HG02571 (cell line): Measurements from ENCODE around the gene PRSS33.

Experiments
- ATAC-seq: cut with Tn5 transposase; IDR thresholded peaks from one replicate; pipeline ENCODE4 v1.9.1; 2021; ENCODE audit warnings: mild to moderate bottlenecking, moderate library complexity; ENCODE audit not compliant: unreplicated experiment

Gene PRSS33

DNA sequence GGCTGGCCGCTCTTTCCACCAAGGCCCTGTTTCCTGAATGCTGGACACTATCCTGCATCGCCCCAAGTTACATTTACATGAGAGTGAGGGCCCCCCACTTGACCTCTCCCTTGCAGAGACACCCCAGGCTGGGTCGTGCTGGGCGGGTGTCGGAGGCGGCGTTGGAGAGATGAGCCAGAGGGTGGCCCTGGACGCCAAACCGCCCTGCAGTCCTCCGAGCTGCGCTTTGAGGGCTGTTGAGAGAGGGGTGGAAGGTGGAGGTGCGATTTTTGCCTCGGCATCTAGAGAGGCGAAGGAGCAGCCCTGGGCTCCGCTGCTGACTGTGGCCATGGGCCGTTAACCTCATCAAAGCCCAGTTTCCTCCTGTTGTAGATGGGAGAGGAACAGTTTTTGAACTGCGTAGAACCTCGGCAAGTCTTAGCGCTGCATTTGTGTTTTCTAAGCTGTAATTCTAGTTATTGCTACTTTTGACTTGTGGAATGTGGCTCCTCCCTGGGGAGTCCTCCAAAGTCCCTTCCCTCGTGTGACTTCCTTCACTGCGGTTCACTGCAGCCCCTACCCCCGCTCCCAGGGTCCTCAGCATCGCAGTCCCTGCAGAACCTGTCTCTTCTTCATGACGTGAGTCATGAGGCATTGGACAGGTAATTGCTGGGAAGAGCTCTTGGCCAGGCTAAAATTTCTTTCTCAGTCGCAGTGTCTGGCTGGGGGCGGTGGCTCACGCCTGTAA, 9.3 kb downstream of the PRSS33 start:
- no peak for ATAC-seq

DNA sequence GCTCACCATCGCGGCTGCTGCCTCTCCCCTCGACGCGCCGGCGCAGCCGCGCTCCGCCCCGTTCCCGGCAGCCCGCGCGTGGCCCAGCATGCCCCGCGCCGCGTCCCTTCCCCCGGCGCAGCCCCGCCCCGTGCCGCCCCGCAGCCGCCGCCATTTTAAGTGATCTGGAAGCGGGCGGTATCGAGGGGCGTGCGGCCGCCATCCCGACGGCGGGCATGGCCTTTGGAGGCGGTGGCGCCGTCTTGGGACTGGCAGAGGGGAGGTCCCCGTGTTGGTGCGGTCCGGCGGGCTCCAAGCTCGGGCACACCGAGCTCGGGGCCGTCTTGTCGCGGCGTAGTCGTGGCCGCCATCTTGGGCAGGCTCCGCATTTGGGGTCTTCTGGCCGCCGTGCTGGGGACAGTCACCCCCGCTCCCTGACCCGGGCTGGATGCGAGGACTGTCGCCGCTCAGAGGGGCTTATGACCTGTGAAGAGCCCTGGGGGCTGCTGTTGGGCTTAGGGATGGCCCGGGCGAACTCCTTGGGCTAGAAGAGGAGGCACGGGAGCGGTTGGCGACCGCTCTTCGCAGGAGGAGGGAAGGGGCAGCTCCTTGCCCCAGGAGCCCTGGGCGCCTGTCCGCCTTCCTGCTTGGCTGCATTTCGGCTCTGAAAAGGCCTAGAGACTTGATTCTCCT, 10.0 kb downstream of the PRSS33 start, which contains the start of gene ELOB:
TSS of gene ELOB (minus strand) at position 50 of the 672 bp plus-strand sequence. CDS start at position 9, 41 bp downstream.
- peak; percentile 82 for ATAC-seq

DNA sequence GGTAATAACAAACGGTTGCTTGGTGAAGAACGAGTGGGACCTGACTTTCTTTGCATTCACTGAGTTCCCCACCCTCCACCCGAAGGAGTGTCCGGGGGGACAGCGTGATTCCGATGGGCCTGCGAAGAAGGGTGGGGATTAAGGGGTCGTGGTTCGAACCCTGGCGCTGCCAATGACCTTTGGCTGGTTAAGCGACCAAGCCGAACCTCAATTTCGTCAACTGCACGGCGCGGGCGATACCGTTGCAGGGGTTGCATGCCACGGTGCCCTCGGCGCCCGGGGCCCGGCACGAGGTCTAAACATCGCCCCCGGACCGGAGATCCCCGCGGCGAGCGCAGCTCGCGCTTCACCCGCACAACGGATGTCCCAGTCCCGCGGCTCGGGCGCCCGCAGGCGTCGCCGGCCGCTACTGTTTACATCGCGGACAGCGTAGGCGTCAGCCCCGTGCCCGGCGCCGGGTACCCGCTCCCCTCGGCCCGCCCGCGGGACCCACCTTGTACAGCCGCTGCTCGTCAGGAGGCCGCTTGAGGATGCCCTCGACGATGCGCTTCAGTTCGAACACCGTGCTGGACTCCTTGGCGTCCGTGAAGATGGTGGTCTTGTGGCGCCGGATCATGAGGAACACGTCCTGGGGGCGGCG, 10.7 kb downstream of the PRSS33 start:
- ATAC-seq, result peak; percentile 16

DNA sequence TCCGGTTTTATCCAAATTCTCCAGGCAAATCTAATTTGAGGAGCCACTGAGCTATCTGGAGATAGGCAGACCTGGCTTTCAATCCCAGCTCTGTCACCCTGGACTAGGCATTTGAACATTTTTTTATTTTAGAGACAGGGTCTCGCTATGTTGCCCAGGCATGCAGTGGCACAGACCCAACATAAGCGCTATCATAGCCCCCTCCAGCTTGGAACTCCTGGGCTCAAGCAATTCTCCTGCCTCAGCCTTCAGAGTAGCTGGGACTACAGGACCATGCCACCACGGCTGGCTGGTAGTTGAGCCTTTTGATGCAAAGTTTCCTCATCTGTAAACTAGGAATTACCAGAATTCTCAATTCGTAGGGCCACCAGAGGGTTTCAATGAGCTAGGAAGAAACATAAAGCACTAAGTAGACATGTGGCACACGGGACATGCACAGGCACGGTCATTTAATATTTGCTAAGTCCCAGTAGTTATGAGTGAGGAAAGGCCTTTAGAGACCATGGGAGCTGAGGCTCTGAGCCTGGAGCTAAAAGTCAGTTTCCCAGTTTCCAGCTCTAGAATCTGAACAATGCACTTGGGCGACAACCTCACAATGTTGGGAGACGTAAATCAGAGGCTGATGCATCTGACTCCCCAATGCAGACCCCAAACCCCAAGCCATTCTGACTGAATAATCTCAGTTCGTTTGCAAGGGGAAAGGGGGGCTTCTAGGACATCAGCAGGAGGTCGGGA, 11.4 kb downstream of the PRSS33 start:
- ATAC-seq, result no peak

DNA sequence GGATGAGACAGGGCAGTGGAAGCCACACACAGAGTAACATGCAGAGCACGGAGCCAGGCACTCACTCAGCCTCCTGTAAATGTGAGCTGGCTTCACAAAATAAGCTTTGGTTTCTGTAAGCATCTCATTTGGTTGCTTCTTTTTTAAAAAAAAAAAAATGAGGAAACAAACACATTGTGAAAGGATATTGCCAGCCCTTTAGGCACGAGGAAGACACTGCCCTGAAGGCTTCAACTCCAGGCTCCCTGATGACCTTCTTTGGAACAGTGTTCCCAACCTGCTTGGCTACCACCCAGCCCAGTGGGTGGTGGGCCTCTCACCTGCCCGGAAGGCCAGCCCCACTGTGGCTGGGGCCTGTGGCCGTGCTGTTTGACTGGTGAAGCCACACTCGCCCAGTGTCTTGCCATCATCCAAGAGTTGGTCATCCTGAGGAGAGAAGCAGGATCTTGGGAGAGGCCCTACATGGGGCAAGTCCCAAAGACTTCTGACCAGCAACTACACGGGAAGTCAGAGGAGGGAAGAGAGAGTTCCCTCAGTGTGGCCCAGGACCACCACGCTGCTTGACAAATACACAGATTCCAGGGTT, 12.1 kb downstream of the PRSS33 start:
- ATAC-seq, result no peak

DNA sequence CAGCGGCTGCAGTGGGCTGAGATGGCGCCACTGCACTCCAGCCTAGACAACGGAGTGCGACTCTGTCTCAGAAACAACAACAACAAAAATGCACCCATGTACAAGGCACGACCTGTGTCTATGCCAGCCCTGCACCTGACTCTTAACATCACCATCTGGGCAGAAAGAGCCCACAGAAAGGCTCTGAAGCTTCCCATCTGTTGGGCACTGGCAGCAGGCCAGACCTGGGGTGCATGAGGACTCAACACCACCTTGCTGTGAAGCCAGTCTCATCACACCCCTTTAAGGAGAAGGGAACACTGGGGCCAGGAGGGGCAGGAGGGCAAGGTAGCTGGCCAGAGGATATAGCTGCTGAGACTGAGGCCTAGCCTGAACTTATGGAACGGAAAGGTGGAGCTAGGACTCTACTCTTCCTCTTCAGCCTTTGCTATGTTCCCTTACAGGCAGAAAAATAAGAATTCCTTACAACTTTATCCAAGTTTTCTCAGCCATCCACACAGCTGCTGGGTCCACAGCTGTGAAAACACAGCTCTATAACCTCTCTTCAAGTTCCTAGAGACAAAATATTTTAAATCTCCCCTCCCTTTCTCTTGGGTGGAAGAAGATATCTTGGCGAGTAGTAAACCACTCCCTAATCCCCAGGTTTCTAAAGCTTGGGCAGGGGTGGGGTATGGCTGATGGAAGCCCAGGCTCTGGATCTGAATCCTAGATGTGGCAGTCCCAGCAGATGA, 13.0 kb downstream of the PRSS33 start:
- ATAC-seq, result no peak

DNA sequence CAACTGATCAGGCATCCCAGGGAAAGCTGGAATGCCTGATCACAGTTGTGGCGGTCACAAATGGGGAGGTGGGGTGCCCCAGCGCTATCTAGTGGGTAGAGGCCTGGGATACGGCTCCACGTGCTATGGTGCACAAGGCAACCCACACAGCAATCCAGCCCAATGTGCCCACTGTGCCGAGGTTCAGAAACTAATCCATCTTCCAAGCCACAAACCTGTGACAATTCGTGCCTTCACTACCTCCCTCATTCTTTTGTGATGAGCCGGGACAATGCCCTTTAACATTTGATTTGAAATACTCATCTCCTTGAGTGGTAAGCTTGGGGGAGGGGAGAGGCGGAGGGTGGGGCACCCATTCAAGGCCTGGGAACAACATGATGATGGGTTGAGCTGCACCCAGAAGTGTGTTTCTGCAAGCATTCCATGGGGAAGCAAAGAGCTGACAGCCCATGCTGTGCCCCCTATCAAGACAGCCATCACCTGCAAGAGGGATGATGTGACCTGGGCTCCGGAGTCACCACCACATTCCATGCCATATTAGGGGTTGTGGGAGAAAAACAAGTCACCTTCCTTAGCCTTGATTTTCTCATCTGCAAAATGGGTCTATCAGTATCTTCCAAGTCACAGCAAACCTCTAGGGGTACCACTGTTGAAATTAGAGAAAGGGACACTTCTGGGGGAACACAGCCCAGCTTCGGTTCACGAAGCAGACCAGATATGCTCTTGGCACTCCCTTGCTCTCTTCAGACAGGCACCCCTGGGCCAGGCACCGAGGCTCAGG, 14.0 kb downstream of the PRSS33 start:
- ATAC-seq, result no peak

DNA sequence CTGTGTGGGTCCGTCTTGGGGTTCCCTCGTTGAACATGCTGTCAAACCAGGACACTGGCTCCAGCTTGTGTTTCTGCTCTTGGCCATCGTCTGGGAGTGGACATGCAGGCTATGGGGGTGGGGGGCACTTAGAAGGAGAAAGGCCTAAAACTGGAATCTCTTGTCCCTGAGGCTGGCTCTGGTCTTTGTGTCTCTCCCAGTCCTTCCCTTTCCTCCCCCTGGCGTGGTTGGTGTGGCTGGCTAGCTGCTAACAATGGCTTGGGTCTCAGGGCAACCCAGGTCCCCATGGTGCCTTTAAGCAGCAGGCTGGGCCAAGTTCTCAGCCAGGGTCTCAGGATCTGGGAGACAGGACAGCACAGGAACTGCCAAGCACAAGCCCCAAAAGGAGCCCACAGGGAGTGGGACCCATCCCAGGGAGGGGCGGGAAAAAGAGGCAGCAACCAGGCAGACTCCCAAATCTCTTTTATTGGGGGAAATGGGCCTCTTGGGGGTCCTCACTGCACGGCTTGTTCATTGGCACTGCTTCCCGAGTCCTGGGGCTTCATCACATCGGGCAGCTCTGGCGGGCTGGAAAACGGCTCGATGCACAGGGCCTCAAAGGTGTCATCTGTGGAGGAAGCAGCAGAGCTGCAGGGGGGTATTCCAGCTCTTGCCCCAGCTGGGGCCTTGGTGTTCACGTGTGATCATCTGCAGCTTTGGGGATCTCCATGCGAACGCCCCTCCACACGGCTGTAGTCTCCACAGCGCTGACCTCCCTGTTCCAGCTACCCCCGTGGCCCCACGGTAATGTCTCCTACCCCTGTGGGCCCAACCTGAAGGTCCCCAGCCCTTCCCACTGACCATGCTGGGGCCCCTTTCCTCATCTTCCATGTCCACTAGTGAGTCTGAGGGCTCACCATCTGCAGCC, 15.6 kb downstream of the PRSS33 start:
- ATAC-seq, result no peak

DNA sequence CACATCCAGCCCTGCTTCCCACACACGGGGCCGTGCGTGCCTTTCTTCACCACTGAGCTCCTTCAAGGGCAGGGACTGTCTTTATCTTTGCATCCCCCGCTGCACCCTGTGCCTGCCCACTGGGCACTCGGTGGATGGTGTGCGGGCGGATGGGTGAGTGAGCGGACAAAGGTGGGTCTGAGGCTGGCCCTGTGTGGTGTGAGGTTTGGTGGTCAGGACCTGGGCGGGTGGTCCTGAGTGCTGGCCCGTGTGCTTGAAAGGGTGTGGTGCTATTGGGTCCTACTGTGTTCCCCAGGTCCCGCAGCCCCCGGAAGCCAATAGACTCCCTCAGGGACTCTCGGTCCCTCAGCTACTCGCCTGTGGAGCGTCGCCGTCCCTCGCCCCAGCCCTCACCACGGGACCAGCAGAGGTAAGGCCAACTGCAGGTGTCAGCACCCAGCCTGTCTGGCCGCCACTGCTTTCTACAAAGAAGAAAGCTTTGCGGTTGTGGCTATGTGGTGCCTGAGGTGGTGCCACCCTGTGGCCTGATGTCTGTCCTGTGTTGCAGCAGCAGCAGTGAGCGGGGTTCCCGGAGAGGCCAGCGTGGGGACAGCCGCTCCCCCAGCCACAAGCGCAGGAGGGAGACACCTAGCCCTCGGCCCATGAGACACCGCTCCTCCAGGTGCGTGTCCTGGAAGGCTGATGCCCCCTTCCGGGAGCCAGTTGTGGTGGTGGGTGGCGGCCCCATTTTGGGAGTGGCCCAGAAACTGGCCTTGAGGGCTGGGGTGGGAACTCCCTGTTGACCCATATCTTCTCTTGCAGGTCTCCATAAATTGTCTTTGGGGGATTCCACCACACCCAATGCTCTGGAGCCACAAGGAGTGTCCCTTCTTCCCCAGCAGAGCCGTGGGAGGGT, 17.1 kb downstream of the PRSS33 start:
- ATAC-seq, result no peak

DNA sequence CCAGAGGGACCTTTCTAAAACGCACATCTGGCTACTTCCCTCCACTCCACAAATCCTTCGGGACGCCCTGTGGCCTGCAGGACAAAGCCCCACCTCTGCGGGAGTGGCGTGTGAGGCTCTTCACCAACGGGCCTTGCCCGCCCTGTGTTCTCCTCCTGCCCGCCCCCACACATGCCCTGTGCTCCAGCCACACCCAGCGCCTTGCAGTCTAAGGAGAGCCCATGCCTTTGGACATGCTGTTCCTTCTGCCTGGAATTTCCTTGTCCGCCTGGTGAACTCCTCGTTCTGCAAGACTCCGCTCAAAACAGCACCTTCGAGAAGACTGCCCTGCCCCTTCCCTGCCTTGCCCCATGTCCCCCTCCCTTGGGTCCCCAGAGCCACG, 17.7 kb downstream of the PRSS33 start:
- ATAC-seq, result no peak

DNA sequence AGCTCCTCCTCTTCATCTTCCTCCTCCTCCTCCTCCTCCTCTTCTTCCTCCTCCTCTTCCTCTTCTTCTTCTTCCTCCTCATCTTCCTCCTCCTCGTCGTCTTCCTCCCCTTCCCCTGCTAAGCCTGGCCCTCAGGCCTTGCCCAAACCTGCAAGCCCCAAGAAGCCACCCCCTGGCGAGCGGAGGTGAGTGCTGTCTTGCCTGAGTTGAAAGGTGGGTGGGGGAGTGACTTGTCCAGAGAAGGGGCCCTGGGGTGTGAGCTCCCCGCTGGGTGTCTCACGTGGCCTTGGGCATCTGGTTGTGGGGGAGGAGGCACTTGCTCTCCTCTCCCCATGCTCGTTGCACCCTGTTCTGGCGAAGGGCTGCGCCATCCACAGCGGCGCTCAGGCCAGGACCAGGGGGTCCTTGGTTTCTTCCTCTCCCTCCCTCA, 18.2 kb downstream of the PRSS33 start:
- no peak for ATAC-seq

DNA sequence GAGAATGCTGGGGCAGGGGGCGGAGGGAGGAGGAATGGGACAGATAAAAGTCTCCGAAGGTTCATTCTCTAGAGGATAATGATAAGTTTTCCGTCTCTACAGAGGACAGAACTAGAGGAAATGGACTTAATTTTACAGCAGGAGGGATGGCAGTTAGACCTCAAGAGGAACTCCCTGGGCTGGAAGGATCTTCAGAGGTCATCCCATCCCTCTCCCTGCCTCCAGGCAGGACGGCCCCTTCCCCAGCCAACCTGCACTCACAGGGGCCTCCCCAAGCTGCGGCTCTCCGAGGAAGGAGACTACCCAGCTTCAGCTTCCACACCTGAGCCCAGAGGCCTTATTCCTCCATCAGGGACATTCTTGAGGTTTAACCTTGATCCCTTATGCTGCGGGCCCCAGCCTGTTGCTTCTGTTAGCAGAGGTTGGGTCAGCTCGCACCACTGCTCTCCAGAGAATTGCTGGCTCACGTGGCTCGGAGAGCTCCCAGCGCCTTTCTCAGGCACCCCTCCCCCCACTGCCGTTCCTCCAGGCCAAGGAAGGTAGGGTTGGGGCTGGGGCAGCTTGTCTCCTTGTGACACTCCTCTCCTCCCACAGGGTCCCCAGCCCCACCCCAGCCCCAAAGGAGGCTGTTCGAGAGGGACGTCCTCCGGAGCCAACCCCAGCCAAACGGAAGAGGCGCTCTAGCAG, 18.8 kb downstream of the PRSS33 start:
- ATAC-seq, result no peak

DNA sequence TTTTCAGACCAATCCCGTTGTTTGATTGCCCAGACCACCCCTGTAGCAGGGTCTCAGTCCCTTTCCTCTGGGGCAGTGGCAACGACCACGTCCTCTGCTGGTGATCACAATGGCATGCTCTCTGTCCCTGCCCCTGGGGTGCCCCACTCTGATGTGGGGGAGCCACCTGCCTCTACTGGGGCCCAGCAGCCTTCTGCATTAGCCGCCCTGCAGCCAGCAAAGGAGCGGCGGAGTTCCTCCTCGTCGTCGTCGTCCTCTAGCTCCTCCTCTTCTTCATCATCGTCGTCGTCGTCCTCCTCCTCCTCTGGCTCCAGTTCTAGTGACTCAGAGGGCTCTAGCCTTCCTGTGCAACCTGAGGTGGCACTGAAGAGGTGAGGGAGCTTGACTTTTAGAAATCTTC, 19.5 kb downstream of the PRSS33 start:
- no peak for ATAC-seq

DNA sequence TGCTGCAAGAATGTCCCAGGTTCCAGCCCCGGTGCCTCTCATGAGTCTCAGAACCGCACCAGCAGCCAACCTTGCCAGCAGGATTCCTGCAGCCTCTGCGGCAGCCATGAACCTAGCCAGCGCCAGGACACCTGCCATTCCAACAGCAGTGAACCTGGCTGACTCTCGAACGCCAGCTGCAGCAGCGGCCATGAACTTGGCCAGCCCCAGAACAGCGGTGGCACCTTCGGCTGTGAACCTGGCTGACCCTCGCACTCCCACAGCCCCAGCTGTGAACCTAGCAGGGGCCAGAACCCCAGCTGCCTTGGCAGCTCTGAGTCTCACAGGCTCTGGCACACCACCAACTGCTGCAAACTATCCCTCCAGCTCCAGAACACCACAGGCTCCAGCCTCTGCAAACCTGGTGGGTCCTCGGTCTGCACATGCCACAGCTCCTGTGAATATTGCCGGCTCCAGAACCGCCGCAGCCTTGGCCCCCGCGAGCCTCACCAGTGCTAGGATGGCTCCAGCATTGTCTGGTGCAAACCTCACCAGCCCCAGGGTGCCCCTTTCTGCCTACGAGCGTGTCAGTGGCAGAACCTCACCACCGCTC, 20.1 kb downstream of the PRSS33 start:
- no peak for ATAC-seq

DNA sequence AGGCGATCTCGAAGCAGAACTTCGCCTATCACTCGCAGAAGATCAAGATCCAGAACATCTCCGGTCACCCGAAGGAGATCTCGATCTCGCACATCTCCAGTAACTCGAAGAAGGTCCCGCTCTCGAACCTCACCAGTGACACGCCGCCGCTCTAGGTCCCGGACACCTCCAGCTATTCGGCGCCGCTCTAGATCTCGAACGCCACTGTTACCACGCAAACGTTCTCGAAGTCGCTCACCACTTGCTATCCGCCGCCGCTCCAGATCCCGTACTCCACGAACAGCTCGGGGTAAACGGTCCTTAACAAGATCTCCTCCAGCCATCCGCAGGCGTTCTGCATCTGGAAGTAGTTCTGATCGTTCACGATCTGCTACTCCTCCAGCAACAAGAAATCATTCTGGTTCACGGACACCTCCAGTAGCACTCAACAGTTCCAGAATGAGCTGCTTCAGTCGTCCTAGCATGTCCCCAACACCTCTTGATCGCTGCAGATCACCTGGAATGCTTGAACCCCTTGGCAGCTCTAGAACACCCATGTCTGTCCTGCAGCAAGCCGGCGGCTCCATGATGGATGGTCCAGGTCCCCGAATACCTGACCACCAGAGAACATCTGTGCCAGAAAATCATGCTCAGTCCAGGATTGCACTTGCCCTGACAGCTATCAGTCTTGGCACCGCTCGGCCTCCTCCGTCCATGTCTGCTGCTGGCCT, 20.8 kb downstream of the PRSS33 start:
- ATAC-seq, result no peak
